Panc1 (cell line): ENCODE measurements around the gene PIGBOS1.

ENCODE experiments used
- CTCF ChIP-seq: fragments of 450-650 bp; IDR thresholded peaks from 2 replicates; pipeline ENCODE4 v1.5.1; 2017; ENCODE audit warnings: mild to moderate bottlenecking
- POLR2AphosphoS5 ChIP-seq: IDR thresholded peaks from 2 replicates; pipeline ENCODE4 v1.6.1; 2012; ENCODE audit warnings: mild to moderate bottlenecking, low read depth, low read length, moderate library complexity
- SIN3A ChIP-seq: IDR thresholded peaks from 2 replicates; pipeline ENCODE4 v1.6.1; 2012; ENCODE audit warnings: low read depth, mild to moderate bottlenecking, low read length, moderate library complexity, borderline replicate concordance; ENCODE audit not compliant: insufficient read depth

- no peak for TF ChIP-seq CTCF
- no peak for TF ChIP-seq POLR2AphosphoS5
- TF ChIP-seq SIN3A, result no peak
Measured at GRCh38 chr15:55284426-55284825, 34.5 kb downstream of the PIGBOS1 start.
